Measurements from ENCODE around the gene SCRN2.

GRCh38 chr17:47841488-47842291 lies 617 bp upstream of the SCRN2 start:
- TF ChIP-seq CTCF (IDR thresholded peaks at IDR 0.05) (no peak), POLR2A (IDR thresholded peaks at IDR 0.05) (no peak)
